Suprapubic skin (tissue), 4 donors: ENCODE data around the gene RCAN3.
"Not testable (repeated sequence)": the region's sequence is repeated elsewhere in the genome, so short reads cannot be mapped to it uniquely, and the experiment has no call there.

Experiments used
- CTCF ChIP-seq, 2 donors: fragments of 200-600 bp in 1 of 2; fragments of 450-650 bp in 1 of 2; sonication (generic) in 1 of 2; IDR thresholded peaks; one replicate each; pipeline ENCODE4 v1.5.1; 2016 to 2019; ENCODE audit warnings: antibody characterized with exemption in 2 of 2, mild to moderate bottlenecking in 1 of 2, moderate library complexity in 1 of 2
- EP300 ChIP-seq: sonication (generic); formaldehyde crosslinking; IDR thresholded peaks from one replicate; pipeline ENCODE4 v1.6.1; 2017; ENCODE audit warnings: antibody characterized with exemption
- POLR2A ChIP-seq, 2 donors: fragments of 450-650 bp; IDR thresholded peaks; one replicate each; pipeline ENCODE4 v1.6.1; 2017; ENCODE audit warnings: antibody characterized with exemption in 2 of 2, mild to moderate bottlenecking in 2 of 2, moderate library complexity in 2 of 2
- POLR2AphosphoS5 ChIP-seq, 3 donors: sonication (generic); formaldehyde crosslinking; IDR thresholded peaks; one replicate each; pipeline ENCODE4 v1.6.1; 2017; ENCODE audit warnings: antibody characterized with exemption in 3 of 3

- TF ChIP-seq POLR2A (IDR thresholded peaks at IDR 0.05); POLR2AphosphoS5 (IDR thresholded peaks at IDR 0.05); CTCF (IDR thresholded peaks at IDR 0.05); EP300: not testable (repeated sequence)
Observed at GRCh38 chr1:24492935-24493334, 9.7 kb upstream of the RCAN3 start.
